HG02642 (cell line): Measurements from ENCODE around the gene SLC8A2.

Experiments used
- ATAC-seq: cut with Tn5 transposase; IDR thresholded peaks from one replicate; pipeline ENCODE4 v1.9.1; 2021; ENCODE audit warnings: mild to moderate bottlenecking; ENCODE audit not compliant: unreplicated experiment, poor library complexity

The SLC8A2 gene

GRCh38 chr19:47435196-47435595 is 36.5 kb downstream of the SLC8A2 start:
- ATAC-seq: no peak

- no peak for ATAC-seq
Observed at GRCh38 chr19:47434088-47434487, 37.6 kb downstream of the SLC8A2 start.

GRCh38 chr19:47433121-47433520 is 38.6 kb downstream of the SLC8A2 start:
- ATAC-seq: no peak

- ATAC-seq: no peak
Observed at GRCh38 chr19:47432499-47432898, 39.2 kb downstream of the SLC8A2 start.

DNA sequence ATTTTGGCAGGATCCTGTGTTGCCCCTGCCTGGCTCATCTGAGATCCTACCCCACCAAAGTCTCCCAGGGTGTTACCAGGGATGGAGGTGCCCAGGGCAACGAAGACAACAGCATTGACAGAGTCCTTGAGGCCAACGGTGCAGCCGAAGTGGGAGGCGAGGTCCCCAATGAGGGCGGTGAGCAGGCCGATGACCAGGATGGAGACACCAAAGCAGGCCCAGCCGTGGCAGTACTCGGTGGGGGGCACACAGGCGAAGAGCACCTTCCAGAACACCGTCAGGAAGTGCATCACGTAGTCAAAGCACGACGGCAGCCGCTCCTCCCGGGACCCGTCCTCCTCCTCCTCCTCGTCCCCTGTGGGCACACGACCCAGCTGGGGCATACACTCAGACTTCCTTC is 39.6 kb downstream of the SLC8A2 start:
- ATAC-seq: no peak

DNA sequence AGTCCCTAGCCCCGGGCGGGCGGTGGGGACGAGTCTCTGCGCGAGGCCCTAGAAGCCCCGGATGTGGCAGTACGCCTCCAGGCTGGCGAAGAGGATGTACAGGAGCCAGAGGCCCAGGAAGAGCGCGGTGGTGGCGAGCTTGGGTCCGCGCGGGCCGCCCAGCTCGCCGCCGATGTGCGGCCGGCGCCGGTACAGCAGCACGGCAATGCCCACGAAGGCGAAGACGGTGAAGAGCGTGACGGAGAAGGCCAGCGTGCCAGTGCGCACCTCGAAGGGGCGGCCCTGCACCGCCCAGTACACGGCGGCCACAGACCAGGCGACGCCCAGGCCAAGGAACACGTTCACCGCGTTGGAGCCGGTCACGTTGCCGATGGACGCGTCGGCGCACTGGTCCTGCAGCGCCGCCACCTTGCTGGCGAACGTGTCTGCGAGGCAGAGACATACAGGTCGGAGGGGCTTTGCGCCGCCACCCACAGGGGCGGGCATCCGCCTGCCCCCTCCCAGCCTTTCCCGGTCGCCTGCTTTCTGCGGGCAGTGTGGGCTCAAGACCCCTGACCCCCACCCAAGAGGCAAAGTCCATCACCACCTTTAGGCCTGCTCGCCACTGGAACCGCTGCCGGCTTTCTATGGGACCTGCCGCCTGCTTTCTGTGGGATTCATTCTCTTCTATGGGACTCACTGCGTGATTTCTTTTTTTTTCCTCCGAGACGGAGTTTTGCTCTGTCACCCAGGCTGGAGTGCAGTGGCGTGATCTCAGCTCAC is 41.5 kb downstream of the SLC8A2 start:
- no peak for ATAC-seq

GRCh38 chr19:47429140-47429793 is 42.4 kb downstream of the SLC8A2 start:
- no peak for ATAC-seq

DNA sequence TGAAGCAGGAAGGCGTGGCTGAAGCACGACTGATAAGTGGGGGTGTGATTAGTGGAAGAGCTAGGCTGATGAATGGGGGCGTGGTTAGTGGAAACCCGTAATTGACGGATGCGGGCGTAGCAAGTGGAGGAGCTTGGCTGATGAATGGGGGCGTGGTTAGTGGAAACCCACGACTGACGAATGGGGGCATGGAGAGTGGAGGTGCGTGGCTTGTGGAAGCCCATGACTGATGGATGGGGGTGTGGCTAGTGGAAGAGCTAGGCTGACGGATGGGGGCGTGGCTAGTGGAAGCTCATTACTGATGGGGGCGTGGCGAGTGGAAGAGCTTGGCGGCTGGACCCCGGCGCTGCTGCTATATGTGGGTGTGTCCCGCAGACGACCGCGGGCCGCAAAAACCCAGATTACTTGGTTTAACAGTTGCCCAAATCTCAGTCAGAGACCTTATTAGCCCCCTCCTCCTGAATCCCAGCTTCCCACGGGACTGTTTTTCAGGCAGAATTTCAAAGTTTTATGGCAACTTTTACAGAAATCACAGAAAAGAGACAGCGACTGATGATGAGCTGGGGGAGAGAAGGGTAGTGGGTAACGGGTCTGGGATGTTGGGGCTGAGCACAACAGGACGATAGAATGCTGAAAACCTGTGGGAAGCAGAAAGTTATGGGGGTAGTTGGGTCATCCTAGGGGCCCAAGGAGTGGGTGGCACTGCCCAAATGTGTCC is 43.4 kb downstream of the SLC8A2 start:
- no peak for ATAC-seq

GRCh38 chr19:47427241-47428176 is 44.2 kb downstream of the SLC8A2 start:
- ATAC-seq: no peak

- ATAC-seq: no peak
Observed at GRCh38 chr19:47423203-47423882, 48.4 kb downstream of the SLC8A2 start.

DNA sequence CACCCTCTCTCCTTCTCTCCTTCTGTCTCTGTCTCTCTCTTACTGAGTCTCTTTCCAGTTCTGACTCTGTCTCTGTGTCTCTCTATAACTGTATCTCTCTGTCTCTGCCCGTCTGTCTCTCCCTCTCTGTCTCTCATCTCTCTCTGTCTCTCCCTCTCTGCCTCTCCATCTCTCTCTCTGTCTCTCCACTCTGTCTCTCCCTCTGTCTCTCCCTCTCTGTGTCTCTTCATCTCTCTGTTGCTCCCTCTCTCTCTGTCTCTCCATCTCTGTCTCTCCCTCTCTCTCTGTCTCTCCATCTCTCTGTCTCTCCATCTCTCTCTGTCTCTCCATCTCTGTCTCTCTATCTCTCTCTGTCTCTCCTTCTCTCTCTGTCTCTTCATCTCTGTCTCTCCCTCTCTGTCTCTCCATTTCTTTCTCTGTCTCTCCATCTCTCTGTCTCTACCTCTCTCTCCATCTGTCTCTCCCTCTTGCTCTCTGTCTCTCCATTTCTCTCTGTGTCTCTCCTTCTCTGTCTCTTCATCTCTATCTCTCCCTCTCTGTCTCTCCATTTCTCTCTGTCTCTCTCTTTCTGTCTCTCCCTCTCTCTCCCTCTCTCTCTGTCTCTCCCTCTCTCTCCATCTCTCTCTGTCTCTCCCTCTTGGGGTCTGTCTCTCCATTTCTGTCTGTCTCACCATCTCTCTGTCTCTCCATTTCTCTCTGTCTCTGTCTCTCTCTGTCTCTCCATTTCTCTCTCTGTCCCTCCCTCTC is 49.1 kb downstream of the SLC8A2 start:
- ATAC-seq: no peak

- ATAC-seq: no peak
Observed at GRCh38 chr19:47421844-47422395, 49.8 kb downstream of the SLC8A2 start.

- ATAC-seq: no peak
Observed at GRCh38 chr19:47421244-47421786, 50.4 kb downstream of the SLC8A2 start.

GRCh38 chr19:47419789-47420188 is 51.9 kb downstream of the SLC8A2 start:
- ATAC-seq: no peak

DNA sequence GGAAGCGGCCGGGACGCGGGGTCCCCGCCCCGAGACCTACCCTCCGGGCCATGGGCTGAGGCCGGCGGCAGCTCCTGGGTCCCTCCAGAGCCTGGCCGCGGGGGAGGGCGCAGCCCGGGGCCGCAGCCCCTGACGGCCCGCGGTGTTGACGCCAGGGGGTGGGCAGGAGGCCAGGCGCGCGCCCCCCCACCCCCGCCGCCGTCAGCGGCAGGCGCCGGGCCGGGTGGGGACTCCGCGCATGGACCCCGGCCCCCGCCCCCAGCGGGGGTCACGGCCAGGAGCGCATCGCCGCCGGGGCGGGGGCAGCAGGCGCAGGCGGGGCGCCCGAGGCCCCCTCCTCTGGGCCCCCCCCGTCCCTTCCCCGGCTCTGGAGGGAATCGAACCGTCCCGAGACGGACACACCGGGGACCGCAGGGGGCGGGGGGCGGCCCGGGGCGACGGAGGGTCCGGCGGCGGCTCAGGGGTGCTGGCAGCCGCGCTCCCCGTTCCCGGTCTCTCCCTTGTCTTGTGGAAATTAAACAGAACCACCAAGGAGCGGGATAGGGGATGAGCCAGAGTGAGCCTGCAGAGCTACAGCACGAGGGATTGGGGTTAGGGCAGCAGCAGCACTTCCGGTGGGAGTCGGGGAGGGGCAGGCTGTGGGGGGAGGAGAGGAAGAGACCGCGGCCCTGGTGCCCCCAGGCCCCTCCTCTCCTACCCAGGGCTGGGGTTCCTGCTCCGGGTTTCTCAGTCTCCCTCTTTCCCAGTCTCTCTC is 52.5 kb downstream of the SLC8A2 start, which contains the start of gene MEIS3:
Gene MEIS3 (minus strand): TSS at position 498 of the 754 bp plus-strand sequence. CDS start 446 bp downstream, at position 52.
- no peak for ATAC-seq

GRCh38 chr19:47418692-47419029 is 53.0 kb downstream of the SLC8A2 start:
- ATAC-seq: no peak

- no peak for ATAC-seq
Observed at GRCh38 chr19:47417746-47418691, 53.7 kb downstream of the SLC8A2 start.
